ENCODE measurements around the gene KDM6B.
A peak's percentile ranks its signal among the peaks of the same experiment; 100 is the strongest.
"Not testable (repeated sequence)": the region's sequence is repeated elsewhere in the genome, so short reads cannot be mapped to it uniquely, and the experiment has no call there.

The KDM6B gene

GRCh38 chr17:7855660-7856010 lies 21.6 kb downstream of the KDM6B start:
- Histone ChIP-seq H3K9me3 (ENCODE audit: control insufficient read depth, low read length) (no peaks in the 10 kb centered on the region), H3K27me3 (replicated peaks; ENCODE audit: control insufficient read depth, insufficient read depth, low read length) (no peaks in the 10 kb centered on the region), H3K36me3 (ENCODE audit: control insufficient read depth, insufficient read depth, low read length, severe bottlenecking) (peaks cover 26% of the 10 kb centered on the region), H3K4me3 (ENCODE audit: low read length) (peak overlapping the region; percentile 82), H3K9ac (ENCODE audit: low read length) (peak overlapping the region; percentile 97), H3K4me1 (ENCODE audit: control insufficient read depth, insufficient read depth, low read length) (peaks cover 28% of the 10 kb centered on the region)
- DNase-seq (ENCODE audit: low read depth) = no peak

DNA sequence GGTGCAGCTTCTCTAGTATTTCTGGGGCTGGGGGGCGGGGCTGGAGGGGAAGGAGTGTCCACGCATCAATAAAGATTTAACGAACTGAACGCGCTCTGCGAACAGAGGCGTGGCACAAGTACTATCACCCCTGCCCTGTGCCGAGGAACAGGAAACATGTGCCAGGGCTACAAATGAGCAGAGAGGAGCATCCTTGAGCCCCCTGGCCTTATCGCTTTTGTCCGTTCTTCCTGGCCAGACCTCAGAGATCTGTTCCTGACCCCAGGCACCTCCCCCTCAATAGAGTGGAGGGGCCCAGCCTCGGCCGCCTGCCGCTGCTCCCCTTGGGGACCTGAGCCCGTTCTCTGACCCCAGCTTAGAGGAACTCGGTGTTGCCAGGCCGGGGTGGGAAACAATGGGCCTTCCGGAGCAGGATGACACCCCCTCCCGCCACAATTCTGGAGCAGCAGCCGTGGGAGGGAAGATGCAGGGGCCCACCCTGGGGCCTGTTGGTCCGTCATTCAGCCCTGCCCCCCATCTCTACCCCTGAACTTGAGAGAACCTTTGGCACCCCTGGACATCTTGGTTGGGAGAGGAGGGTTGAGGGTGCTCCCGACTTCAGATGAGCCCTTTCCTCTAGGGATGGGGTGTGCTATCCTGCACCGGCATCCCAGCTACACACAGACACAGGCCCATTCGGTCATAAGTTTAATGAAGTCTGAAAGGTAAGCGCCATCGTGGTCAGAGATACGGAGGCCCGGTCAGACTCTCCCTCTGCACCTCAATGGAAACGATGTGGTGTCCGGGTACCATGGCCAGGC lies 22.2 kb downstream of the KDM6B start:
- Histone ChIP-seq H3K4me1 (ENCODE audit: control insufficient read depth, insufficient read depth, low read length) (peaks cover 28% of the 10 kb centered on the region), H3K9ac (ENCODE audit: low read length) (peak overlapping the region; percentile 97), H3K27me3 (replicated peaks; ENCODE audit: control insufficient read depth, insufficient read depth, low read length) (no peaks in the 10 kb centered on the region), H3K36me3 (ENCODE audit: control insufficient read depth, insufficient read depth, low read length, severe bottlenecking) (peaks cover 20% of the 10 kb centered on the region), H3K4me3 (ENCODE audit: low read length) (peak overlapping the region; percentile 82), H3K9me3 (ENCODE audit: control insufficient read depth, low read length) (no peaks in the 10 kb centered on the region)
- peak; percentile 32 for DNase-seq (ENCODE audit: low read depth)

- H3K36me3 ChIP-seq (ENCODE audit: control insufficient read depth, insufficient read depth, low read length, severe bottlenecking) = peaks cover 15% of the 10 kb centered on the region
- no peaks in the 10 kb centered on the region for H3K27me3 ChIP-seq (replicated peaks; ENCODE audit: control insufficient read depth, insufficient read depth, low read length)
- no peaks in the 10 kb centered on the region for H3K9me3 ChIP-seq (ENCODE audit: control insufficient read depth, low read length)
- H3K4me1 ChIP-seq (ENCODE audit: control insufficient read depth, insufficient read depth, low read length) = peaks cover 28% of the 10 kb centered on the region
- peak within 1 kb of the TSS; percentile 82 for H3K4me3 ChIP-seq (ENCODE audit: low read length)
- peak; percentile 100 for DNase-seq (ENCODE audit: low read depth)
- peak within 1 kb of the TSS; percentile 97 for H3K9ac ChIP-seq (ENCODE audit: low read length)
These were observed 23.0 kb downstream of the KDM6B start, which contains the start of gene NAA38 for GRCh38 chr17:7856811-7857712. Gene NAA38 (minus strand): TSS chr17:7857559. CDS start chr17:7857463, 96 bp downstream.

DNA sequence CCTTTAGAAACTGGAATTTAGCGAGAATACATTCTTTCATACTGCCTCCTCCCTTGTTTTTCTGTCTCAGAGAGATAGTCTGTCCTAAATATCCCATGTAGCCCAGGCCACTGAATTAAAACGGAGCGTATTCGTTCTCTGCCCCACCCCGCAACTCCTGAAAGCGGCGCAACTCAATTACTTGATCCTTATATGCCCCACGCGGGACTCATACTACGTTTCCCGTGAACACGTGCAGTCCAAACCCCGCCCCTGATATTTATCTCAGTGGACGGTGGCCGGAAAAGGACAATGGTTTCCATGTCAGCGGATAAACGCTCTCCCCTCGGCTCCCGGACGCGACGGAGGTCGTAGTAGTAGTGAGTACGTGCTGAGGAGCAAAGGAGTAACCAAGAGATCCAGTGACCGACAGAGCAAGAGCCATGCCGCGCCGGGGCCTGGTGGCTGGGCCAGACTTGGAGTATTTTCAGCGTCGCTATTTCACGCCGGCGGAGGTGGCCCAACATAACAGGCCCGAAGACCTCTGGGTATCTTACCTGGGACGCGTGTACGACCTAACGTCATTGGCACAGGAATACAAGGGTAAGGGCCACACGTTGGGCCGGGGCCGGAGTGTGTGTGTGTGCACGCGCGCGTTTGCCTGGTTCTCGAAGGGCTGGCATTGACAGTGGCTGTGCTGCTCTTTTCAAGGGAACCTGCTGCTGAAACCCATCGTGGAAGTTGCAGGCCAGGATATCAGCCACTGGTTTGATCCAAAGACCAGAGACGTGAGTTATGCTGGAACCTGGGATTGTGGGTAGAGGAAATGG lies 23.9 kb downstream of the KDM6B start, which contains the start of gene CYB5D1:
CYB5D1 (plus strand) TSS at position 291 of the 809 bp plus-strand sequence; CDS start at position 423, 132 bp downstream.
- Histone ChIP-seq H3K4me3 (ENCODE audit: low read length) (peak within 1 kb of the TSS; percentile 82), H3K9ac (ENCODE audit: low read length) (peak within 1 kb of the TSS; percentile 97)

DNA sequence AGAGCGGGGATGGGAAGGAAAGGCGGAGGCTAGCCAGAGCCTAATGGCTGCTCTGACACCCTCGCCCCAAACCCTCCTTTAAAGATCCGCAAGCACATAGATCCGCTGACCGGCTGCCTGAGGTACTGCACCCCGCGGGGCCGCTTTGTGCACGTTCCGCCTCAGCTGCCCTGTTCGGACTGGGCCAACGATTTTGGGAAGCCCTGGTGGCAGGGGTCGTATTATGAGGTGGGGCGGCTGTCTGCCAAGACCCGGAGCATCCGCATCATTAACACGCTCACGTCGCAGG lies 24.4 kb downstream of the KDM6B start:
- no peaks in the 10 kb centered on the region for H3K9me3 ChIP-seq (ENCODE audit: control insufficient read depth, low read length)
- peak; percentile 80 for DNase-seq (ENCODE audit: low read depth)
- no peaks in the 10 kb centered on the region for H3K27me3 ChIP-seq (replicated peaks; ENCODE audit: control insufficient read depth, insufficient read depth, low read length)
- peaks cover 28% of the 10 kb centered on the region for H3K4me1 ChIP-seq (ENCODE audit: control insufficient read depth, insufficient read depth, low read length)
- peak overlapping the region; percentile 97 for H3K9ac ChIP-seq (ENCODE audit: low read length)
- H3K4me3 ChIP-seq (ENCODE audit: low read length) = peak overlapping the region; percentile 82
- H3K36me3 ChIP-seq (ENCODE audit: control insufficient read depth, insufficient read depth, low read length, severe bottlenecking) = peaks cover 4% of the 10 kb centered on the region

More for the DNA sequence above, 23.9 kb downstream of the KDM6B start, which contains the start of gene CYB5D1:
- Histone ChIP-seq H3K36me3 (ENCODE audit: control insufficient read depth, insufficient read depth, low read length, severe bottlenecking) (peaks cover 9% of the 10 kb centered on the region), H3K9me3 (ENCODE audit: control insufficient read depth, low read length) (no peaks in the 10 kb centered on the region), H3K27me3 (replicated peaks; ENCODE audit: control insufficient read depth, insufficient read depth, low read length) (no peaks in the 10 kb centered on the region), H3K4me1 (ENCODE audit: control insufficient read depth, insufficient read depth, low read length) (peaks cover 28% of the 10 kb centered on the region)
- DNase-seq (ENCODE audit: low read depth) = peak; percentile 97

GRCh38 chr17:7859028-7859427 lies 25.0 kb downstream of the KDM6B start:
- Histone ChIP-seq H3K9me3 (ENCODE audit: control insufficient read depth, low read length) (no peaks in the 10 kb centered on the region), H3K9ac (ENCODE audit: low read length) (peak overlapping the region; percentile 97), H3K4me1 (ENCODE audit: control insufficient read depth, insufficient read depth, low read length) (peaks cover 28% of the 10 kb centered on the region), H3K4me3 (ENCODE audit: low read length) (peak overlapping the region; percentile 82), H3K27me3 (replicated peaks; ENCODE audit: control insufficient read depth, insufficient read depth, low read length) (no peaks in the 10 kb centered on the region), H3K36me3 (ENCODE audit: control insufficient read depth, insufficient read depth, low read length, severe bottlenecking) (peaks cover 7% of the 10 kb centered on the region)
- DNase-seq (ENCODE audit: low read depth) = no peak

- no peak overlapping the region for H3K4me3 ChIP-seq (ENCODE audit: low read length)
- peaks cover 11% of the 10 kb centered on the region for H3K4me1 ChIP-seq (ENCODE audit: control insufficient read depth, insufficient read depth, low read length)
- no peaks in the 10 kb centered on the region for H3K9me3 ChIP-seq (ENCODE audit: control insufficient read depth, low read length)
- peaks cover 10% of the 10 kb centered on the region for H3K36me3 ChIP-seq (ENCODE audit: control insufficient read depth, insufficient read depth, low read length, severe bottlenecking)
- no peaks in the 10 kb centered on the region for H3K27me3 ChIP-seq (replicated peaks; ENCODE audit: control insufficient read depth, insufficient read depth, low read length)
- H3K9ac ChIP-seq (ENCODE audit: low read length) = no peak overlapping the region
- DNase-seq (ENCODE audit: low read depth) = peak; percentile 83
These were observed 28.8 kb downstream of the KDM6B start for GRCh38 chr17:7862692-7863437.

DNA sequence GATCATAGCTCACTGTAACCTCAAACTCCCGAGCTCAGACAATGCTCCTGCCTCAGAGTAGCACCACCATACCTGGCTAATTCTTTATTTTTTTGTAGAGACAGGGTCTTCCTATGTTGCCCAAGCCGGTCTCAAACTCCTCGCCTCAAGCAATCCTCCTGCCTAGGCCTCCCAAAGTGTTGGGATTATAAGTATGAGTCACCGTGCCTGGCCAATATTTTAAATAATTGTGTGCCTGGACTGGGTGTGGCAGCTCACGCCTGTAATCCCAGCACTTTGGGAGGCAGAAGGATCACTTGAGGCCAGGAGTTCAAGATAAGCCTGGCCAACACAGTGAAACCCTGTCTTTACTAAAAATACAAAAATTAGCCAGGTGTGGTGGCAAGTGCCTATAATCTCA lies 30.4 kb downstream of the KDM6B start:
- not testable (repeated sequence) for H3K9me3 ChIP-seq (ENCODE audit: control insufficient read depth, low read length); H3K27me3 ChIP-seq (replicated peaks; ENCODE audit: control insufficient read depth, insufficient read depth, low read length); H3K4me3 ChIP-seq (ENCODE audit: low read length); H3K9ac ChIP-seq (ENCODE audit: low read length); DNase-seq (ENCODE audit: low read depth); H3K36me3 ChIP-seq (ENCODE audit: control insufficient read depth, insufficient read depth, low read length, severe bottlenecking); H3K4me1 ChIP-seq (ENCODE audit: control insufficient read depth, insufficient read depth, low read length)

GRCh38 chr17:7864995-7865650 lies 31.1 kb downstream of the KDM6B start:
- no peak for DNase-seq (ENCODE audit: low read depth)
- no peak overlapping the region for H3K9ac ChIP-seq (ENCODE audit: low read length)
- peaks cover 10% of the 10 kb centered on the region for H3K36me3 ChIP-seq (ENCODE audit: control insufficient read depth, insufficient read depth, low read length, severe bottlenecking)
- no peaks in the 10 kb centered on the region for H3K4me1 ChIP-seq (ENCODE audit: control insufficient read depth, insufficient read depth, low read length)
- H3K4me3 ChIP-seq (ENCODE audit: low read length) = no peak overlapping the region
- no peaks in the 10 kb centered on the region for H3K9me3 ChIP-seq (ENCODE audit: control insufficient read depth, low read length)
- no peaks in the 10 kb centered on the region for H3K27me3 ChIP-seq (replicated peaks; ENCODE audit: control insufficient read depth, insufficient read depth, low read length)

DNA sequence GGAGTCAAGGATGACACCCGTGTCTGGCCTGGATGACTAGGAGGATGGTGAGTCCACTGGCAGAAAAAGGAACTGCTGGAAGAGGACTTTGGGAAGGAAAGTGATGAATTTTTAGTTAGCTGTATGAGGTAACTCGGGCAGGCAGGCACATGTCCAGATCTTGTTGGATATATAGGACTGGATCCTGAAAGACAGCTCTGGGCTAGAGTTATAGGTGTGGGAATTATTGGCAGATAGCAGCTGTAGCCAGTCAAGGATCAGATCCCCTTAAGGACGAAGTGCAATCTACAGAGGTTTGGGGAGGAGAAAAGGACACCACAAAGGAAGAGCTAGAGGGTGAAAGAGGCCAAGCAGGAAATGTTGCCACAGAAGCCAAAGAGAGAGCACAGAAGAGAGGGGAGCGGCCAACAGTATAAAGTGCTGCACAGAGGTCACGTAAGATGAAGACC lies 33.9 kb downstream of the KDM6B start:
- no peak for DNase-seq (ENCODE audit: low read depth)
- Histone ChIP-seq H3K36me3 (ENCODE audit: control insufficient read depth, insufficient read depth, low read length, severe bottlenecking) (peaks cover 7% of the 10 kb centered on the region), H3K9me3 (ENCODE audit: control insufficient read depth, low read length) (no peaks in the 10 kb centered on the region)

More for the DNA sequence above, 33.9 kb downstream of the KDM6B start:
- no peaks in the 10 kb centered on the region for H3K4me1 ChIP-seq (ENCODE audit: control insufficient read depth, insufficient read depth, low read length)
- H3K9ac ChIP-seq (ENCODE audit: low read length) = no peak overlapping the region
- H3K27me3 ChIP-seq (replicated peaks; ENCODE audit: control insufficient read depth, insufficient read depth, low read length) = no peaks in the 10 kb centered on the region
- no peak overlapping the region for H3K4me3 ChIP-seq (ENCODE audit: low read length)

All from adipocyte (in vitro differentiated cells).